ELR (cell line): ENCODE measurements around the gene BAG3.
A peak's percentile ranks its signal among the peaks of the same experiment; 100 is the strongest.
"Not testable (repeated sequence)": the region's sequence is repeated elsewhere in the genome, so short reads cannot be mapped to it uniquely, and the experiment has no call there.

Experiments
- DNase-seq: peaks from one replicate; pipeline ENCODE4 v3.0.0-alpha.2; 2015; ENCODE audit warnings: low read depth

The BAG3 gene

DNA sequence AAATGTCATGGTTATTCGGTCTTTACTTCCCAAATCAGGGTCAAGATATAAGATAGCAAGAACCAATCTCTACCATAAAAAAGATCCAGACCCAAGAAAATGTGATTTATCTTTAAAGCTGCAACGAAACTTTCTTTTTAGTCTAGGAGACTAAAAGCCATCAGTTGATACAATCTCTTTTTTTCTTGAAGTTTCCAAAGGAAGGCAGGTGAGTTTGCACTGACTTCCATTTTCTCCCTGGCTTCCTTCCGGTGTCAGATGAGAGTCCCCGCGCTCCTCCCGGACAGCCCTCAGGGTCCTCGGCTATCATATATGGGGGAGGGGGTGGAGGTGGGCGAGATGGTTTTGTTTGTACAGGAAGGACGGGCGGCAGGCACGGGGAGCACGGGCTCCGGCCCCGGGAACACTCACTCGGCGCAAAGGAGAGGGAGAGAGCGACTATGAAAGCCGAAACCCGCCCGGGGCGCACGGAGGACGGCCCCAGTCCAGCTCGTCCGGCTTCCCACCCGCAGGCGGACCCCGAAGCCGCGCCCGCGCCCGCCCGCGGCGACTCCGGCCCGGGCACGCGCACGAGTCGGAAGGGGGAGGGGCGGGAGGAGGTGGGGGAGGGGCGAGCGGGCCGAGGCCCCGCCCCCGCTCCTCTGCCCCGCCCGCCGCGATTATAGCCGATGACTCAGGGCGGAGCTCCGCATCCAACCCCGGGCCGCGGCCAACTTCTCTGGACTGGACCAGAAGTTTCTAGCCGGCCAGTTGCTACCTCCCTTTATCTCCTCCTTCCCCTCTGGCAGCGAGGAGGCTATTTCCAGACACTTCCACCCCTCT, at the start of gene BAG3:
BAG3 (plus strand) TSS at position 689 of the 822 bp plus-strand sequence. CDS start 296 bp downstream, outside the sequence.
- DNase-seq: peak; percentile 98

DNA sequence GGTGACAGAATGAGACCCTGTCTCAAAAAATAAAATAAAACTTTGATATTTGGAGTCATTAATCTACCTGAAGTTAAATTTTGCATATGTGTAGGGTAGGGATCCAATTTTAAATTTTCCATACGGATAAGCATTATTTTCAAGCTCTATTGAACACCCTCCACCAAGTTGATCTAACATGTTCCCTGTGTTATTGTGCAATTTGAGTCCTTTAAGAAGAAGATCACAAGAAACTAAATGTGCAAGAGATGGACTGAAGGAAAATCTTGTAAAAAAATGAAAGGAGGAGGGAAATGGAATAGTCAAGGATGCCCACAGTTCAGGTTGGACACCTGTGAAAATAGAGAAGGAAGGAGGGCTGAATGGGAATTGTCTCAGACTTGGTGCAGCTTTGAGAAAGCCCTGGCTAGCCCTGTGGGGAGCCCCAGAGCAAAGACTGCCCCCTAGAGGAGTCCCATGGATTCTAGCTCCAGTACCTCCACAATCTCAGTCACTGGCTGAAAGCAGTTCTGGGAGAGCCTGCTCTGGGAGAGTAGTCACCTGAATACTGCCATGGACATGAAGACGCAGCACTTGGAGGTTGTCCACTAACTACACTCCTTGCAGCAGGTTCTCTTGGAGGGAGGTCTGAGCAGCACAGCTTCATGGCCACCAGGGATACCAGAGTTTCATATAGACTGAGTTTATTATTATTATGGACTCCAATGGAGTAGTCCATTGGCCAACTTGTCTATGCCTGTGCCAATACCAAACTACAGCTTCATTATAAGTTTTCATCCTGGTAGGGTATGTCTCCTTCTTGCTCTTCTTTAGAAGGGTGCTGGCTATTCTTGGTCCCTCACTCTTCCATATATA, 48.7 kb upstream of the BAG3 start:
- peak; percentile 49 for DNase-seq

DNA sequence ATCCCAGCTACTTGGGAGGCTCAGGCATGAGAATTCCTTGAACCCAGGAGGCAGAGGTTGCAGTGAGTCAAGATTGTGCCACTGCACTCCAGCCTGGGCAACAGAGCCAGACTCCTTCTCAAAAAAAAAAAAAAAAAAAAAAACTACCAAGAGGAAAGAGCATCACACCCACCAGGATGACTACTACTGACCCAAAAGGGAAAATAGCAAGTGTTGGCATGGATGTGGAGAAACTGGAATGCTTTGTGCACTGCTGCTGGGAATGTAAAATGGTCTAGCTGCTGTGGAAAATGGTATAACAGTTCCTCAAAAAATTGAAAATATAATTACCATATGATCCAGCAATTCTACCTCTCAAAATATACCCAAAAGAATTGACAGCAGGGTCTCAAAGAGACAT, 46.7 kb upstream of the BAG3 start:
- DNase-seq: no peak

DNA sequence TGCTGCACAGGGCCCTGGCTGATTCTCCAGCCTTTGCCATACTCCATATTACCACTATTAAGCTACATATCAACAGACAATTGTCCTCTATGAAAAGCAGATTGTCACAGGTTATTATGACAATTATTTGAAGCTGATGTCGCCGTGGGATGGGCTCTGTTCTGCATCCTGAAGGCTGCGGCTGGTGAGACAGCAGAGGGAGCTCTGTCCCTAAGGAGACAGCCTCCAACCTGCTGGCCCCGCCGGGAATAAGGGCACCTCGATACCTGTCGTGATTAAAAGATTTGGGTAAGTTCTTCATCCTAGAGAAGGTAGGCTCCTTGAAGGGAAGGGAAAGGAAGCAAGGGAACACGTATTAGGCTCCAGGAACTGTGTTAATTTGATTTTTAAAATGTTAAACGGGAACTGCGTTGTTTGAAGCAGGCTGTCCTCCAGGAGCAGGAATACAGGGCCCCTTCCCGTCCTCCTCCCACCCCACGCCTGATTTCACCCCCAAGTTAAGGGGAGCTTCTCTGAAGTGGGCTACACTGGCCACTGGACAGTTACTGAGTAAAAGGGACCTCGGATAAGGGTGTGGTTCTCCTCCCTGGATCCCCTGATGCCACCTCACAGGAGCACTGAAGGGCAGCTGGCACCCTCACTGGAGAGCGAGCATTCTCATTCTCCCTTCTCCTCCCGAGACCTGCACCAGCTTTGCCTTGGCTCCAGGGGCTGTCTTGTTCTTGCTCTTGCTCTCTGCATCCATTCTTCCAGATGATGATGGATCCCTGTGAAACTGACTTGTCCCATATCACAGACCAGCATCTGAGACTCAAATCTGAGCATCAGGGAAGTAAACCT, 42.6 kb upstream of the BAG3 start:
- DNase-seq: peak; percentile 50

DNA sequence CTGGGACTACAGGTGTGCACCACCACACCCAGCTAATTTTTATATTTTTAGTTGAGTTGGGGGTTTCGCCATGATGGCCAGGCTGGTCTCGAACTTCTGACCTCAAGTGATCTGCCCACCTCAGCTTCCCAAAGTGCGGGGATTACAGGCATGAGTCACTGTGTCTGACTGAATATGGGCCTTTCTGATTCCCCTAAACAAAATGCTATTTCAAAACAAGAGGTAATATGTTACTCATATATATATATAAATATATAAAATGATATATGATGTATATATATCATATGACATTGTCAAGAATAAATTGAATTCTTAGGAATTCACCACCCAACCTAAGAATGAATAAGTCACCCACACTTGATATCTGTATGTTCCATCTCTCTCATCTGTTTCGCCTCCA, 41.7 kb upstream of the BAG3 start:
- no peak for DNase-seq

DNA sequence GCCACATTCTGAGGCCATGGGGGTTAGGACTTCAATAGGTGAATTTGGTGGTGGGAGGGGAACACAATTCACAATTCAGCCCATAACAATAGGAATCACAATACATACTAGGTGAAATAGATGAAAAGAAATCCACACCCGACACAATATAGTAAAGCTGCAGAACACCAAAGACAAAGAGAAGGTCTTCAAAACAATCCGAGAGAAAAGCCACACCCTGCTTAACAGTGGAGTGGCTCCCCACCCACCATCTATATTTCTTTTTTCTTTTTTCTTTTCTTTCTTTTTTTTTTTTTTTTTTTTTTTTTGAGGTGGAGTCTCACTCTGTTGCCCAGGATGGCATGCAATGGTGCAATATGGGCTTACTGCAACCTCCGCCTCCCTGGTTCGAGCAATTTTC, 39.7 kb upstream of the BAG3 start:
- DNase-seq: no peak

DNA sequence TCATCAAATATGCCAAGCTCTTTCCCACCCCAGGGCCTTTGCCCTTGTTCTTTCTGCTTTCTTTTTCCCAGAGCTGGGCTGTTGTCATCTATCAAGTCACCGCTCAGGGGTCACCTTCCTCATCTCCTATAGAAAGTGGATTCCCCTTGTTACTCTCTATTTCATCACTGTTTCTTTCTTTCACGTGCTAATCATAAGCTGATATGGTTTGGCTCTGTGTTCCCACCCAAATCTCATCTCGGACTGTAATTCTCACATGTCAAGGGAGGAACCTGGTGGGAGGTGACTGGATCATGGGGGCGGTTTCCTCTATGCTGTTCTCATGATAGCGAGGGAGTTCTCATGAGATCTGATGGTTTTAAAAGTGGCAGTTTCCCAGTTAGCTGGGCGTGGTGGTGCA, 37.4 kb upstream of the BAG3 start:
- DNase-seq: no peak

DNA sequence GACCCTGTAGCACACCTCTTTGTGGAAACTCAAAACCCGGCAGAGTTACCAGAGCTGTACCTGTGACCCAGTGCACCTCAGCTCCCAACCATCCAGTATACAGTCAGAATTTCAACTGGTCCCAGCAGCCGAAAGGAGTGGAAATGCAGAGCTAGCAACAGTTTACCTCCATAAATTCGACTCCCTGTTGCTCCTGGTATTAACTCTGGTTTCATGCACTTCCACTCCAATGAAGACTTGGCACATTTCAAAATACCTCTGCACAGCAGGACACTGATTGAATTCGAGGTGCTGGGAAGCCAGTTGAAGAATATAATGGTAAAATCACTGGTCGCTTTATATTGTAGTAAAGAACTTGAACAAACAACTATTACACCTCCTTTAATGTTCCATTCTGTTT, 36.5 kb upstream of the BAG3 start:
- no peak for DNase-seq

DNA sequence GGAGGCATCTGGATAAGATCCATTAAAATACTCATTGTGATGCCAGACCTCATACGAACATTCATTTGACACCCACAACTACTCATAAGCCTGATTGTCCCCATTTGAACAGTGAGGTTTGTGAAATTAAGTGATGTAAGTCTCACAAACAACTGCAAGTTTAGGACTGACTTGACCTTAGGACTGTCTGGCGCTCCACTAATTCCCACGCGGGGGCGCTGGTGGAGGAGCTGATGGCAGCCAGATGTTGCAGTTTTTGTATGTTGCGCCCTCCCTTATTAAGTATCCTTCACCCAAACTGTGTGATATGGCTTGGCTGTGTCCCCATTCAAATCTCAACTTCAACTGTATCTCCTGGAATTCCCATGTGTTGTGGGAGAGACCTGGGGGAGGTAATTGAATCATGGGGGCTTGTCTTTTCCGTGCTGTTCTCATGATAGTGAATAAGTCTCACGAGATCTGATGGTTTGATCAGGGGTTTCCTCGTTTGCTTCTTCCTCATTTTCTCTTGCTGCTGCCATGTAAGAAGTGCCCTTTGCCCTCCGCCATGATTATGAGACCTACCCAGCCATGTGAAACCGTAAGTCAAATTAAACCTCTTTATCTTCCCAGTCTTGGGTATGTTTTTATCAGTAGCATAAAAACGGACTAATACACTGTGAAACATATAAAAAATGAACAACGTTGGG, 34.2 kb upstream of the BAG3 start:
- peak; percentile 59 for DNase-seq

DNA sequence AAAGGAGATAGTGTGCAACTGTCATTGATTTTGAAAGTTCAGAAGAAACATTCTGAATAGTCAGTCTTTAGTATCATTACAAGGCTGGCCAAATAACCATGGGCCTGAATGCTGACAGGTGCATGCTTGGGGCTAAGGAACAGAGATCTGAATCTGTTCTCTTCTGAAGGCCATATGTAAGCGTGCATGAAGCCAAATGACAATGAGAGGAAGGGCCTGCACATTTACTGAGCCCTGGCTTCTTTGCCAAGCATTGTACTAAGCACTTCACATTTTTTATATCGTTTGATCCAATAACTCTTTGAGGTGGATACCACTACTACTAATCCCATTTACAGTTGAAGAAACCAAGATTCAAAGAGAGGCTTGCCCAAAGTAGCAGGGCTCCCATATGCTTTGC, 32.0 kb upstream of the BAG3 start:
- DNase-seq: no peak

DNA sequence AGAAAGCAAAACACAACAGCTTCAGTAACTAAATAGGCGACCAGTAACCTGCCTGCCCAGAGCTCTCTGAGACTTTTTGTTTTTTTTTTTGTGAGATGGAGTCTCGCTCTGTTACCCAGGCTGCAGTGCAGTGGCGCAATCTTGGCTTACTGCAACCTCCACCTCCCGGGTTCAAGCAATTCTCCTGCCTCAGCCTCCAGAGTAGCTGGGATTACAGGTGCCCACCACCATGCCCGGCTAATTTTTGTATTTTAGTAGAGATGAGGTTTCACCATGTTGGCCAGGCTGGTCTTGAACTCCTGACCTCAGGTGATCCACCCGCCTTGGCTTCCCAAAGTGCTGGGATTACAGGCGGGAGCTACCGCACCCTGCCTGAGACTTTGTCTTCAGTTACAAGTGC, 31.4 kb upstream of the BAG3 start:
- DNase-seq: not testable (repeated sequence)

DNA sequence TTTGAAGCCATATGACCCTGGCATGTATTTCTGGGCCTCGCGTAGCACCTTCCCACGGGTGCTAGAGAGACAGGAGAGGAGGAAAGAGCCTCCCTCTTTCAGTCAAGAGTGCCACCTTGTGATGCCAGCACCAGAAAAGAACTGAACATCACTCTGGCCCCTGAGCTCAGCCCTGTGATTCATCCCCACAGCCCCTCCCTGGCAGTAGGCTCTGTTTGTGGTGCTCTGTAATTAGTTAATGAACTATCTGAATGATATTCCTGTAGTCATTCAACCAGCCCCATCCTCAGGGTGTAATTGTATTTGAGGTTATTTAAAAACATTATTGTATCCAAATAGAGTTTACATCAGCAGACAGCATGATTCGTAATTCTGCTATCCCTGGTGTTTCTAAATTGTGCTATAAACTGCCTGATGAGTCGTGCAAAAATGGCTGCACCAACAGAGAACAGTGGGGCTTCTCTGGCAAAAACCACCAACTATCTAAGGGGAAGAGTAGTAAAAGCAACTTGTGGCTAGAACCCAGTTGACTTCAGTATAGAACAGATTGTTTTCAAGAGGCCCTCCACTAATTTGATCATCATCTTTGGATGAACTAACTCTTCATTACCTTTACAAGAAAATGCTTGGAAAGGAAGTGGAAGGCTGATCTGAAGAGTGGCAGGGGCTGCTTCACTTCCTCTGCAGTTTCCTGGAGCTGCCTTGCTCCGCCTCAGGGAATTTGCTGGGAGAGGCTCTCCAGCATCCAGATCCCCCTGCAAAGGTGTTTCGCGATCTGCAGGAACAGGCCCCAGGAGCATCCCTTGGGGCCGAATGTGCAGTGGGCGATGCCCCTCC, 30.7 kb upstream of the BAG3 start:
- peak; percentile 23 for DNase-seq

DNA sequence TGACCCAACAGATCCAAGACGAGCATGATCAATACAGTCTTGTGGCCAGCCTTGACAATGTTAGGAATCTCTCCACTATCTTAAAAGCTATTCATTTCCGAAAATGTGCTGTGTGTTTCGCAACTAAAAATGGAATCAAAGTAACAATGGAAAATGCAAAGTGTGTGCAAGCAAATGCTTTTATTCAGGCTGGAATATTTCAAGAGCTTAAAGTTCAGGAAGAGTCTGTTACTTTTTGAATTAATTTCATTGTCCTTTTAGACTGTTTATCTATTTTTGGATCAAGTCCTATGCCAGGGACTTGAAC, 30.1 kb upstream of the BAG3 start:
- no peak for DNase-seq

DNA sequence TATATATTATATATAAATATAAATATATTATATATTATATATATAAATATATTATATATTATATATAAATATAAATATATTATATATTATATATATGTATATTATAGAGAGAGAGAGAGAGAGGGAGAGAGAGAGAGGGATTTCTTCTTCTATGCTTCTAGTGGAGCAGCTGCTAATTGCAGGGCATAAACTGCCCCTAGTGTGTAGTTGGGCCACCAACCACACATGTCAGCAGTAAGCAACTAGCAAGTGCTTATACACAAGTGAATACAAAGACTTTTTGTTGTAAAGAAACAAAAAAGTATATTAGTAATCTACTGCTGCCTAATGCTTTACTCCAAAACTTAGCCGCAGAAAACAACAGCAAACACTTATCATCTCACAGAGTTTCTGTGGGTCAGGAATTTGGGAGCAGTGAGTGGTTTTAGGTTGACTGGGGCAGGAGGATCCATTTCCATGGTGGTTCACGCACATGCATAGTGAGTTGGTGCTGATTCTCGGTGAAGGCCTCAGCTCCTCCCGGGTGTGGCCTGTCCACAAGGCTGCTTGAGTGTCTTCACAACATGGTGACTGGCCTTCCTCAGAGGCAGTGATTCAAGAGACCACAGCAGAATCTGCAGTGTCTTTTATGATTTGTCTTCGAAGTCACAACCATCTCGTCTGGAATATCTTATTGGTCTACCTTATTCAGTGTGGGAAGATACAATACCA, 25.5 kb upstream of the BAG3 start:
- no peak for DNase-seq

DNA sequence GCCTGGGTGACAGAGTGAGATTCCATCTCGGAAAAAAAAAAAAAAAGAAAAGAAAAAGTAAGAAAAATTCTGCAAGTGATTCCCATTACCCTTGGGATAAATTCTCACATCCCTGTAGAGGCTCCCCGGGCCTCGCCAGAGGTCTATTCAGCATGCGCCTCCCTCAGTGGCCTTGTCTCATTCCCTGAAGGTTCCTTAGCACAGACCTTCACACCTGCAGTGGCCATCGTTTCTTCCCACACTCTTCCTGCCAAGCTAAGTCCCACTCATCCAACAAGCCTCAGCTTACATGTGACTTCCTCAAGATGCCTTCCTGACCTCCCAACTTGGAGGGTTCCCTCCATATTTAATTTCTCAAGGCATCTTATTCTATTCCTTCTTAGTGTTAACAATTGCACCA, 20.9 kb upstream of the BAG3 start:
- no peak for DNase-seq

DNA sequence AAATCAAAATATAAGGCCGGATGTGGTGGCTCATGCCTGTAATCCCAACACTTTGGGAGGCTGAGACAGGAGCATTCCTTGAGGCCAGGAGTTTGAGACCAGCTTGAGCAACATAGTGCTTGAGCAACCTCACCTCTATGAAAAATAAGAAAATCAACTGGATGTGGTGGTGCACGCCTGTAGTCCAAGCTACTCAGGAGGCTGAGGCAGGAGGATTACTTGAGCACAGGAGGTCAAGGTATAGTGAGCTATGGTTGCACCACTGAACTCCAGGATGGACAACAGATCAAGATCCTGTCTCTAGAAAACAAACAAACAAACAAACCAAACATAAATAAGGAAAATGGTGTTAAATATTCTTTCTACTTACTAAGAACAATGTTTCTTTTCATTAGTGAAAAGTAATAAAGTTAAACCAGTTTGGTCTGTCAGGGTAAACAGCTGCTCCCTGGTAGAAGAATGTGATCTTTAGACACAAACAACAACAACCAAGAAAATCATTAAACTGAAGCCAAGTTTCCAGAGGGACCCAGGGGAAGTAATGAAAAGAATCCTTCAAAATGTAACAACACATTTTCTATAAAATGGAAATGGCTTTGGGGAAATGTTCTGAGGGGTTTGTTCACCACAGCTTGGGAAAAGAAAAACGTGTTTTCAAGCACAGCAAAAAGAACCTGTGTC, 17.5 kb upstream of the BAG3 start:
- DNase-seq: no peak

DNA sequence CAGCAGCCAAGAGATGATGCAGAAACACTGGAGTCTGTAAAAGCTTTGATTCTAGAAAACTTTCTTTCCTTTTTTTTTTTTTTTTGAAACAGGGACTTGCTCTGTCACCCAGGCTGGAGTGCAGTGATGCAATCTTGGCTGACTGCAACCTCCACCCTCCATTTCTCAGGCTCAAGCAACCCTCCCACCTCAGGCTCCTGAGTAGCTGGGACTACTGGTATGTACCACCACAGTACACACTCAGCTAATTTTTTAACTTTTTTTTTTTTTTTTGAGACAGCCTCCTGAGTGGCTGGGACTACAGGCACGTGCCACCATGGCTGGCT, 17.0 kb upstream of the BAG3 start:
- DNase-seq: no peak

DNA sequence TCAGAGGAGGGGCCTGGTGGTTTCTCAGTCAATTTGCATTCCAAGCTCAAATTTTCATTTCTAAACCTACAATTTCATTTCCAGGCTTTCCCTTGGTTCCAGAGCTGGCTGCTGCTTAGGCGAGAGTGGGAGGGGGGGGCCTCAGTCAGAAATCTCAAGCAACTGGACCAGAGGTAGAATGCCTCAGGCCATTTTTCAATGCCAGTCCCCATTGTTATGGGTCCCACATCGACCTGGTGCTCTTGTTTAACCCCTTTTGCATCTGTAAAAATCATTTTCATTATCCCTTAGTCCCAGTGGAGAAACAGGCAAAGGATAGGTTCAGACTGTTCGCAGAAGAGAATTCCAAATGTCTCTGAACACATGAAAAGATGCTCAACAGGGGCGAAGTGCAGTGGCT, 13.5 kb upstream of the BAG3 start:
- DNase-seq: no peak

DNA sequence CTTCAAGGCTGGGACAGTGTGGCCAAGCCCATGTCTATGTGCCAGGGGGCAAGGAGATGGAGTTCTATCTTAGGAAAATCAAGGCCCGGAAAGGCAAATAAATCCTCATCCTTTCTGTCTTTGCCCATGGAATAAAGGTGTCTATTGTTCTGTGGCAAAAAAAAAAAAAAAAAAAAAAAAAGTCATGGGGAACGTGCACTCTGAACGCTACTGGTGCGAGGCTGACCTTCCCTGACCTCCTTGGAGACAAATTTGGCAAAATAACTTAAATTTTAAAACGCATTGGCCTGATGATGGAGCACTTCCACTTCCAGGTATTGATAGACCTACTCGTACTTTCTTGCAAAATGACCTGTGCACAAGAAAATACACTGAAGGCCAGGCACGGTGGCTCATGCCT, 12.2 kb upstream of the BAG3 start:
- DNase-seq: no peak

DNA sequence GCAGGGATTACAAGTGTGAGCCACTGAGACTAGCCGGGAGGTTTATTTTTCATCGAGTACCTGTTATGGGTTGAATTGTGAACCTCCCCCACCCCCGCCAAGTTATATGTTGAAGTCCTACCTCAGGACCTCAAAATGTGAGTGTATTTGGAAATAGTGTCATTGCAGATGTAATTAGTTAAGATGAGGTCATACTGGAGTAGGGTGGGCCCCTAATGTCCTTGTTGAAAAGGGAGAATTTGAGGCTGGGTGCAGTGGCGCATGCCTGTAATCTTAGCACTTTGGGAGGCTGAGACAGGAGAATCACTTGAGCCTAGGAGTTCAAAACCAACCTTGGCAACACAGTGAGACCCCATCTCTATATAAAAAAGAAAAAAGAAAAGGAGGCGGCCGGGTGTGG, 10.8 kb upstream of the BAG3 start:
- no peak for DNase-seq
